Measurements from ENCODE around the gene FBXL7.

Gene FBXL7

DNA sequence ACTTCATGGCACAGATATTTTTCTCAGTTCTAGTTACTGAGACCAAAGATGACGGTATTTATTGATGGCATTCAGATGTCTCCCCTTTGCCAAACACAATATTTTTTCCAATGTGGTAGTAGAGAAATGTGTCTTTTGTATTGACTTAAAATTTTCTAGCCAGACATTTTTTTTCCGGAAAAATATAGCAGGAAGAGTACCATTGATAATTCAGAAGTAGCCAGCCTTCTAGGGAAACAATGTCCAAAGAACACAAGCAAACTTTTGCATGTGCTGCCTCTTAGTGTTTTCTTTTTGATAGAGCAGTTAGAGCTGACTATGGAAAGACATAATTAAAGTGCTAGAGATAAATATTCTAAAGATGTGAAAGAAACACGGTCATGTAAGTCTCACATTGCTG, 448.2 kb downstream of the FBXL7 start:
- Histone ChIP-seq H3K9me3 (ENCODE audit: insufficient read depth, low read depth, low read length) (no peaks in the 10 kb centered on the region), H2BK5ac (ENCODE audit: low read depth, low read length, poor library complexity) (no peak overlapping the region)
- WGBS (ENCODE audit: extremely low coverage, insufficient coverage, insufficient read length): no CpG with 5 or more reads among the region's 3 CpGs

DNA sequence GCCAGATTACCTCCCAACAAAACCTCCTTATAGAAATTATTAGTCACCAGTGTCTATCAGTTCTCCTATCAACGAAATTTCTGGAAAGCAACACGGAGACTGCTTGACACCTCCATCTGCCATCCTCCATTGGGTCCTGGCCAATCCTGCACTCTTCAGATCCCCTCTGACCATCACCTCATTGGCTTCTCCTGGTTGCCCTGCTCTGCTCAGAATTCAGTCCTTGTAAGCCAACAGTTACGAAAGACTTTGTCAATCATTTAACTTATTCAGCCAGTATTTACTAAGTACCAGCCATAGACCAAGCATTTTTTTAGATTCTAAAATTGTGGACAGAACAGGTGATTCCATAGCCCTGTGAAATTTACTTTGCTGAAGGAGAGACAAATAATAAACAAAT, 451.1 kb downstream of the FBXL7 start:
- Histone ChIP-seq H3K27me3 (ENCODE audit: insufficient read depth, low read length) (no peaks in the 10 kb centered on the region), H3K4ac (ENCODE audit: low read depth, low read length) (no peak overlapping the region), H2BK12ac (ENCODE audit: low read length) (no peak overlapping the region), H3K9me3 (ENCODE audit: insufficient read depth, low read depth, low read length) (no peaks in the 10 kb centered on the region), H2AFZ (ENCODE audit: insufficient read depth, low read length, poor library complexity) (no peak overlapping the region), H2AK5ac (ENCODE audit: low read length) (no peak overlapping the region), H4K91ac (ENCODE audit: low read depth, low read length) (no peak overlapping the region), H4K12ac (ENCODE audit: low read depth, low read length) (no peak overlapping the region), H3K14ac (ENCODE audit: low read length) (no peak overlapping the region), H3K23ac (ENCODE audit: low read length) (no peak overlapping the region), H3K27ac (ENCODE audit: low read depth, low read length) (no peak overlapping the region), H3K4me3 (ENCODE audit: low read depth, low read length) (no peak overlapping the region), H3K79me2 (ENCODE audit: control insufficient read depth, insufficient read depth, low read length, poor library complexity) (no peaks in the 10 kb centered on the region), H3K4me1 (ENCODE audit: control insufficient read depth in 1 of 2, insufficient read depth in 2 of 2, low read length in 2 of 2) (no peaks in the 10 kb centered on the region), H4K8ac (ENCODE audit: low read depth, low read length) (no peak overlapping the region), H3K4me2 (ENCODE audit: low read length) (no peak overlapping the region), H2BK5ac (ENCODE audit: low read depth, low read length, poor library complexity) (no peak overlapping the region), H2BK120ac (ENCODE audit: insufficient read depth, low read length, poor library complexity) (no peak overlapping the region), H3K18ac (ENCODE audit: low read length) (no peak overlapping the region), H3K79me1 (ENCODE audit: low read length) (no peaks in the 10 kb centered on the region), H3K9ac (ENCODE audit: low read length) (no peak overlapping the region), H3K36me3 (ENCODE audit: control insufficient read depth in 1 of 2, insufficient read depth in 2 of 2, low read length in 2 of 2) (no peaks in the 10 kb centered on the region)
- WGBS (ENCODE audit: extremely low coverage, insufficient coverage, insufficient read length): no CpG with 5 or more reads among the region's 3 CpGs
- no peak for DNase-seq

More for the DNA sequence above, 448.2 kb downstream of the FBXL7 start:
- Histone ChIP-seq H3K4me1 (ENCODE audit: control insufficient read depth in 1 of 2, insufficient read depth in 2 of 2, low read length in 2 of 2) (no peaks in the 10 kb centered on the region), H3K4me2 (ENCODE audit: low read length) (no peak overlapping the region), H3K79me2 (ENCODE audit: control insufficient read depth, insufficient read depth, low read length, poor library complexity) (no peaks in the 10 kb centered on the region), H3K27ac (ENCODE audit: low read depth, low read length) (no peak overlapping the region), H3K36me3 (ENCODE audit: control insufficient read depth in 1 of 2, insufficient read depth in 2 of 2, low read length in 2 of 2) (no peaks in the 10 kb centered on the region), H2AFZ (ENCODE audit: insufficient read depth, low read length, poor library complexity) (no peak overlapping the region), H3K79me1 (ENCODE audit: low read length) (no peaks in the 10 kb centered on the region), H3K4ac (ENCODE audit: low read depth, low read length) (no peak overlapping the region), H2BK12ac (ENCODE audit: low read length) (no peak overlapping the region), H4K12ac (ENCODE audit: low read depth, low read length) (no peak overlapping the region), H2AK5ac (ENCODE audit: low read length) (no peak overlapping the region), H3K23ac (ENCODE audit: low read length) (no peak overlapping the region), H3K4me3 (ENCODE audit: low read depth, low read length) (no peak overlapping the region), H3K14ac (ENCODE audit: low read length) (no peak overlapping the region), H2BK120ac (ENCODE audit: insufficient read depth, low read length, poor library complexity) (no peak overlapping the region), H4K91ac (ENCODE audit: low read depth, low read length) (no peak overlapping the region), H4K8ac (ENCODE audit: low read depth, low read length) (no peak overlapping the region), H3K27me3 (ENCODE audit: insufficient read depth, low read length) (no peaks in the 10 kb centered on the region), H3K18ac (ENCODE audit: low read length) (no peak overlapping the region), H3K9ac (ENCODE audit: low read length) (no peak overlapping the region)
- DNase-seq: no peak

DNA sequence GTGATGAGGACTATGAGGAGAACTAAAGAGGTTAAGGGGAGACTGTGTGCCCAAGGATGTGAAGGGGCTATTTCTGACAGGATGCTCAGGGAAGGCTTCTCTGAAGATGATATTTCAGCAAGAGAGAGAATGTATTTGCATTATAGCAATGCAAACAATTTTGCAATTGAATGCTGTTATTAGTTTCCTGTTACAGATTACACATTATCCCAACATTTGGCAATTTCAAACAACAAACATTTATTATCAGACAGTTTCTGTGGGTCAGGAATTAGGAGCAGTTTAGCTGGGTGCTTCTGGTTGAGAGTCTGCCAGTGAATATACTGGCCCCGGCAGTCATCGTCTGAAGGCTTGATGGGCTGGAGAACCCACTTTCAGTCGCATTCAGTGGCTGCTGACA, 451.6 kb downstream of the FBXL7 start:
- Histone ChIP-seq H3K27me3 (ENCODE audit: insufficient read depth, low read length) (no peaks in the 10 kb centered on the region), H2BK12ac (ENCODE audit: low read length) (no peak overlapping the region), H3K79me1 (ENCODE audit: low read length) (no peaks in the 10 kb centered on the region), H3K4ac (ENCODE audit: low read depth, low read length) (no peak overlapping the region), H2BK120ac (ENCODE audit: insufficient read depth, low read length, poor library complexity) (no peak overlapping the region), H3K4me2 (ENCODE audit: low read length) (no peak overlapping the region), H3K9ac (ENCODE audit: low read length) (no peak overlapping the region), H3K4me3 (ENCODE audit: low read depth, low read length) (no peak overlapping the region), H2AFZ (ENCODE audit: insufficient read depth, low read length, poor library complexity) (no peak overlapping the region), H4K8ac (ENCODE audit: low read depth, low read length) (no peak overlapping the region), H3K79me2 (ENCODE audit: control insufficient read depth, insufficient read depth, low read length, poor library complexity) (no peaks in the 10 kb centered on the region), H2BK5ac (ENCODE audit: low read depth, low read length, poor library complexity) (no peak overlapping the region), H2AK5ac (ENCODE audit: low read length) (no peak overlapping the region), H4K91ac (ENCODE audit: low read depth, low read length) (no peak overlapping the region), H4K12ac (ENCODE audit: low read depth, low read length) (no peak overlapping the region), H3K4me1 (ENCODE audit: control insufficient read depth in 1 of 2, insufficient read depth in 2 of 2, low read length in 2 of 2) (no peaks in the 10 kb centered on the region), H3K27ac (ENCODE audit: low read depth, low read length) (no peak overlapping the region), H3K23ac (ENCODE audit: low read length) (no peak overlapping the region), H3K36me3 (ENCODE audit: control insufficient read depth in 1 of 2, insufficient read depth in 2 of 2, low read length in 2 of 2) (no peaks in the 10 kb centered on the region), H3K18ac (ENCODE audit: low read length) (no peak overlapping the region), H3K14ac (ENCODE audit: low read length) (no peak overlapping the region), H3K9me3 (ENCODE audit: insufficient read depth, low read depth, low read length) (no peaks in the 10 kb centered on the region)
- WGBS (ENCODE audit: extremely low coverage, insufficient coverage, insufficient read length): no CpG with 5 or more reads among the region's 3 CpGs
- no peak for DNase-seq

DNA sequence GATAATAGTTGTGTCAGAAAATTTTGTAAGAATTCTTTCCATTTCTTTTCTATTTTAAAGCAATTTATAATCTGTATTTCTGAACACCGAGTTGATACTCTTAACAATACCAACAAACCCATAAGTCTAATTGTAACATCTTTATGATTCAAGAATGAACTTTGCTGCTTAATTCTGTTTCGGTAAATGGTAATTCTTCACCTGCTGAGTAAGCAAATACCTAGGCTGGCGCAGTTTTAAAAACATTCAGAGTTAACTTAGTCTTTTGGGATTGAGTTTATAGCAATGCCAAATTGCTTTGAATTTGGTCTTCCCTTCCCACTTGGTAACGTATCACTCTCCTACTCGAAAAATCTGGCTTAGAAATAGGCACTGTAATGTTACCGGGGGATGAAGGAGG, 456.6 kb downstream of the FBXL7 start:
- Histone ChIP-seq H2AK5ac (ENCODE audit: low read length) (no peak overlapping the region), H3K79me1 (ENCODE audit: low read length) (no peaks in the 10 kb centered on the region), H2BK12ac (ENCODE audit: low read length) (no peak overlapping the region), H2BK120ac (ENCODE audit: insufficient read depth, low read length, poor library complexity) (no peak overlapping the region), H4K8ac (ENCODE audit: low read depth, low read length) (no peak overlapping the region), H2AFZ (ENCODE audit: insufficient read depth, low read length, poor library complexity) (no peak overlapping the region), H3K18ac (ENCODE audit: low read length) (no peak overlapping the region), H3K4me1 (ENCODE audit: control insufficient read depth in 1 of 2, insufficient read depth in 2 of 2, low read length in 2 of 2) (no peaks in the 10 kb centered on the region), H3K27me3 (ENCODE audit: insufficient read depth, low read length) (no peaks in the 10 kb centered on the region), H3K27ac (ENCODE audit: low read depth, low read length) (no peak overlapping the region), H3K36me3 (ENCODE audit: control insufficient read depth in 1 of 2, insufficient read depth in 2 of 2, low read length in 2 of 2) (no peaks in the 10 kb centered on the region), H3K23ac (ENCODE audit: low read length) (no peak overlapping the region), H4K91ac (ENCODE audit: low read depth, low read length) (no peak overlapping the region), H3K79me2 (ENCODE audit: control insufficient read depth, insufficient read depth, low read length, poor library complexity) (no peaks in the 10 kb centered on the region), H3K4me2 (ENCODE audit: low read length) (no peak overlapping the region), H3K9me3 (ENCODE audit: insufficient read depth, low read depth, low read length) (no peaks in the 10 kb centered on the region), H2BK5ac (ENCODE audit: low read depth, low read length, poor library complexity) (no peak overlapping the region), H3K9ac (ENCODE audit: low read length) (no peak overlapping the region), H3K4me3 (ENCODE audit: low read depth, low read length) (no peak overlapping the region), H3K4ac (ENCODE audit: low read depth, low read length) (no peak overlapping the region), H4K12ac (ENCODE audit: low read depth, low read length) (no peak overlapping the region), H3K14ac (ENCODE audit: low read length) (no peak overlapping the region)
- DNase-seq: no peak
- WGBS (ENCODE audit: extremely low coverage, insufficient coverage, insufficient read length): no CpG with 5 or more reads among the region's 6 CpGs
